K562 (cell line): ENCODE results near the gene RAB43. TPM values are rescaled to one million over a fixed set of nuclear protein-coding genes. Genes with fewer than 3 reads are reported as not detected.

Experiments used
- CREB5 ChIP-seq: fragments of 250-450 bp; sonication (Bioruptor Pico); IDR thresholded peaks from 2 replicates; pipeline ENCODE4 v1.5.0; 2020; ENCODE audit warnings: mild to moderate bottlenecking
- HOXB6 ChIP-seq: fragments of 250-450 bp; sonication (Bioruptor Pico); IDR thresholded peaks from 2 replicates; pipeline ENCODE4 v1.5.1; 2022; ENCODE audit warnings: mild to moderate bottlenecking, borderline replicate concordance
- MLLT1 ChIP-seq, 2 experiments: fragments of 450-650 bp; IDR thresholded peaks; 2 replicates each; pipeline ENCODE4 v1.6.1; 2016
- RFX7 ChIP-seq: fragments of 250-450 bp; sonication (Bioruptor Pico); IDR thresholded peaks from 2 replicates; pipeline ENCODE4 v1.5.1; 2021; ENCODE audit warnings: mild to moderate bottlenecking
- polyA plus RNA-seq, 8 experiments: library from polyadenylated mRNA; depleted of rRNA in 4 of 8; stranded (reverse) in 5 of 8; unstranded in 3 of 8; fragments of >200 nt; fragmentation: Nextera tagmentation in 2 of 8; fragmentation: Illumina TruSeq in 1 of 8; extraction: Ambion mirVana in 2 of 8; extraction: Trizol in 1 of 8; gene quantifications; 2 replicates each; pipeline versions ENCODE4 v1.2.1 to v1.2.3, GENCODE V29; 2011 to 2014; ENCODE audit warnings: inconsistent platforms in 1 of 8, missing spikeins in 1 of 8
- total RNA-seq, 7 experiments: library from RNA; depleted of rRNA in 6 of 7; stranded (reverse); fragments of >200 nt in 6 of 7; fragmentation: Illumina TruSeq in 2 of 7; extraction: Trizol in 2 of 7; gene quantifications; 2 replicates each; pipeline versions ENCODE4 v1.2.1 to v1.2.3, GENCODE V29; 2011 to 2021; ENCODE audit warnings: low replicate concordance in 1 of 7
- TF ChIP-seq, protein P1 (sequence below): fragments of 450-650 bp; IDR thresholded peaks from 2 replicates; pipeline ENCODE4 v1.6.1; 2016; ENCODE audit warnings: mild to moderate bottlenecking, moderate library complexity

Gene RAB43
- total and polyA plus RNA-seq, 9 of the 15 experiments (the other 6 are each of a cell fraction or from before 2014, with no cell fraction given), result 0.04 to 6.8 (median 1.7) TPM; not detected in 2

DNA sequence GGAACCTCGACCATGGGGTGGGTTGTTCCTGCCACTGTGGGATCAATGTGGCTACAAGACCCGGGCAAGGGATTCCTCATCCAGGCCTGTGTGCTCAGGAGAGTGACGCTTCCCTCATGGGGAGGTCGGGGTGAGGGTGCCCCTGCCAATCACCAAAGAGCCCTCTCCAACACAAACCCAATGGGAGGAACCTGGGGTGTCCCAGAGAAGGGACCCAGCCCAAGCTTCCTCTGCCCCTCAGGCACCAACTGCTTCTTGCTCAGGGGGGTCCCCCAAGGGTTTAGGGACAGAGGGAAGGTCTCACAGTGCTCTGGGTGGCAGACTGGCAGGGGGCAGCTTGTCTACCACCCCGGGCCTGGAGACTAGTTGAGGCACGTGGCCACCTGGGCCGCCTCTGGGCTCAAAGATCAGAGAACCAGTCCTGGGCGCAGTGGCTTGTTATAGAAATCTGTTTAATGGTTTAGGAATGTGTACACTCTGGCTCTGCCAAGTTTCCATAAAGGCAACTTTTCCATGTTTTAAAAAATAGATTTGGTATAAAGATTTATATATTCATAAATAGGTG lies 34.4 kb downstream of the RAB43 start (continued):
- TF ChIP-seq, protein P1, sequence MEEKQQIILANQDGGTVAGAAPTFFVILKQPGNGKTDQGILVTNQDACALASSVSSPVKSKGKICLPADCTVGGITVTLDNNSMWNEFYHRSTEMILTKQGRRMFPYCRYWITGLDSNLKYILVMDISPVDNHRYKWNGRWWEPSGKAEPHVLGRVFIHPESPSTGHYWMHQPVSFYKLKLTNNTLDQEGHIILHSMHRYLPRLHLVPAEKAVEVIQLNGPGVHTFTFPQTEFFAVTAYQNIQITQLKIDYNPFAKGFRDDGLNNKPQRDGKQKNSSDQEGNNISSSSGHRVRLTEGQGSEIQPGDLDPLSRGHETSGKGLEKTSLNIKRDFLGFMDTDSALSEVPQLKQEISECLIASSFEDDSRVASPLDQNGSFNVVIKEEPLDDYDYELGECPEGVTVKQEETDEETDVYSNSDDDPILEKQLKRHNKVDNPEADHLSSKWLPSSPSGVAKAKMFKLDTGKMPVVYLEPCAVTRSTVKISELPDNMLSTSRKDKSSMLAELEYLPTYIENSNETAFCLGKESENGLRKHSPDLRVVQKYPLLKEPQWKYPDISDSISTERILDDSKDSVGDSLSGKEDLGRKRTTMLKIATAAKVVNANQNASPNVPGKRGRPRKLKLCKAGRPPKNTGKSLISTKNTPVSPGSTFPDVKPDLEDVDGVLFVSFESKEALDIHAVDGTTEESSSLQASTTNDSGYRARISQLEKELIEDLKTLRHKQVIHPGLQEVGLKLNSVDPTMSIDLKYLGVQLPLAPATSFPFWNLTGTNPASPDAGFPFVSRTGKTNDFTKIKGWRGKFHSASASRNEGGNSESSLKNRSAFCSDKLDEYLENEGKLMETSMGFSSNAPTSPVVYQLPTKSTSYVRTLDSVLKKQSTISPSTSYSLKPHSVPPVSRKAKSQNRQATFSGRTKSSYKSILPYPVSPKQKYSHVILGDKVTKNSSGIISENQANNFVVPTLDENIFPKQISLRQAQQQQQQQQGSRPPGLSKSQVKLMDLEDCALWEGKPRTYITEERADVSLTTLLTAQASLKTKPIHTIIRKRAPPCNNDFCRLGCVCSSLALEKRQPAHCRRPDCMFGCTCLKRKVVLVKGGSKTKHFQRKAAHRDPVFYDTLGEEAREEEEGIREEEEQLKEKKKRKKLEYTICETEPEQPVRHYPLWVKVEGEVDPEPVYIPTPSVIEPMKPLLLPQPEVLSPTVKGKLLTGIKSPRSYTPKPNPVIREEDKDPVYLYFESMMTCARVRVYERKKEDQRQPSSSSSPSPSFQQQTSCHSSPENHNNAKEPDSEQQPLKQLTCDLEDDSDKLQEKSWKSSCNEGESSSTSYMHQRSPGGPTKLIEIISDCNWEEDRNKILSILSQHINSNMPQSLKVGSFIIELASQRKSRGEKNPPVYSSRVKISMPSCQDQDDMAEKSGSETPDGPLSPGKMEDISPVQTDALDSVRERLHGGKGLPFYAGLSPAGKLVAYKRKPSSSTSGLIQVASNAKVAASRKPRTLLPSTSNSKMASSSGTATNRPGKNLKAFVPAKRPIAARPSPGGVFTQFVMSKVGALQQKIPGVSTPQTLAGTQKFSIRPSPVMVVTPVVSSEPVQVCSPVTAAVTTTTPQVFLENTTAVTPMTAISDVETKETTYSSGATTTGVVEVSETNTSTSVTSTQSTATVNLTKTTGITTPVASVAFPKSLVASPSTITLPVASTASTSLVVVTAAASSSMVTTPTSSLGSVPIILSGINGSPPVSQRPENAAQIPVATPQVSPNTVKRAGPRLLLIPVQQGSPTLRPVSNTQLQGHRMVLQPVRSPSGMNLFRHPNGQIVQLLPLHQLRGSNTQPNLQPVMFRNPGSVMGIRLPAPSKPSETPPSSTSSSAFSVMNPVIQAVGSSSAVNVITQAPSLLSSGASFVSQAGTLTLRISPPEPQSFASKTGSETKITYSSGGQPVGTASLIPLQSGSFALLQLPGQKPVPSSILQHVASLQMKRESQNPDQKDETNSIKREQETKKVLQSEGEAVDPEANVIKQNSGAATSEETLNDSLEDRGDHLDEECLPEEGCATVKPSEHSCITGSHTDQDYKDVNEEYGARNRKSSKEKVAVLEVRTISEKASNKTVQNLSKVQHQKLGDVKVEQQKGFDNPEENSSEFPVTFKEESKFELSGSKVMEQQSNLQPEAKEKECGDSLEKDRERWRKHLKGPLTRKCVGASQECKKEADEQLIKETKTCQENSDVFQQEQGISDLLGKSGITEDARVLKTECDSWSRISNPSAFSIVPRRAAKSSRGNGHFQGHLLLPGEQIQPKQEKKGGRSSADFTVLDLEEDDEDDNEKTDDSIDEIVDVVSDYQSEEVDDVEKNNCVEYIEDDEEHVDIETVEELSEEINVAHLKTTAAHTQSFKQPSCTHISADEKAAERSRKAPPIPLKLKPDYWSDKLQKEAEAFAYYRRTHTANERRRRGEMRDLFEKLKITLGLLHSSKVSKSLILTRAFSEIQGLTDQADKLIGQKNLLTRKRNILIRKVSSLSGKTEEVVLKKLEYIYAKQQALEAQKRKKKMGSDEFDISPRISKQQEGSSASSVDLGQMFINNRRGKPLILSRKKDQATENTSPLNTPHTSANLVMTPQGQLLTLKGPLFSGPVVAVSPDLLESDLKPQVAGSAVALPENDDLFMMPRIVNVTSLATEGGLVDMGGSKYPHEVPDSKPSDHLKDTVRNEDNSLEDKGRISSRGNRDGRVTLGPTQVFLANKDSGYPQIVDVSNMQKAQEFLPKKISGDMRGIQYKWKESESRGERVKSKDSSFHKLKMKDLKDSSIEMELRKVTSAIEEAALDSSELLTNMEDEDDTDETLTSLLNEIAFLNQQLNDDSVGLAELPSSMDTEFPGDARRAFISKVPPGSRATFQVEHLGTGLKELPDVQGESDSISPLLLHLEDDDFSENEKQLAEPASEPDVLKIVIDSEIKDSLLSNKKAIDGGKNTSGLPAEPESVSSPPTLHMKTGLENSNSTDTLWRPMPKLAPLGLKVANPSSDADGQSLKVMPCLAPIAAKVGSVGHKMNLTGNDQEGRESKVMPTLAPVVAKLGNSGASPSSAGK, result no peak
- no peak for TF ChIP-seq HOXB6 (CRISPR knock-in tag)
- no peak for TF ChIP-seq CREB5 (CRISPR knock-in tag)
- TF ChIP-seq MLLT1 (IDR thresholded peaks at IDR 0.05), result no peak
- TF ChIP-seq RFX7, result no peak
